Naive thymus-derived CD8-positive, alpha-beta T cell (primary cell): ENCODE results near the gene PEX3. TPM values are rescaled to one million over a fixed set of nuclear protein-coding genes. Genes with fewer than 3 reads are reported as not detected.
"Not testable (repeated sequence)": the region's sequence is repeated elsewhere in the genome, so short reads cannot be mapped to it uniquely, and the experiment has no call there.

Experiments
- ATAC-seq, 2 donors: fragments of 150-1000 bp; cut with Tn5 transposase in 1 of 2; sonication (Bioruptor Pico), chemical (Tn5 transposase) in 1 of 2; 1 replicate in 1 of 2; 2 replicates in 1 of 2; pipeline ENCODE4 v1.10.0; 2021; ENCODE audit warnings: mild to moderate bottlenecking in 2 of 2, moderate library complexity in 2 of 2
- POLR2A ChIA-PET: fragments of 350-600 bp; sonication (Branson Sonifier 250); formaldehyde crosslinking; loops from one replicate; lab custom pipeline; 2021; ENCODE audit warnings: antibody characterized with exemption; lab: Charles Lee
- DNase-seq, 10 donors: peaks; one replicate each; pipeline versions ENCODE4 v3.0.0 to v3.0.0-alpha.2; 2020 to 2022
- H3K27ac Mint-ChIP-seq, 10 donors: one replicate each; pipeline ENCODE4 v1.8.0; 2020 to 2022; ENCODE audit warnings: mild to moderate bottlenecking in 10 of 10, mixed read lengths in 10 of 10, moderate library complexity in 4 of 10, inconsistent platforms in 1 of 10
- H3K27me3 Mint-ChIP-seq, 5 donors: one replicate each; pipeline ENCODE4 v1.8.0; 2021 to 2022; ENCODE audit warnings: mixed read lengths in 5 of 5
- H3K36me3 Mint-ChIP-seq, 3 donors: one replicate each; pipeline ENCODE4 v1.8.0; 2020 to 2022; ENCODE audit warnings: mixed read lengths in 3 of 3, mild to moderate bottlenecking in 2 of 3, inconsistent platforms in 1 of 3
- H3K4me1 Mint-ChIP-seq, 4 donors: one replicate each; pipeline ENCODE4 v1.8.0; 2021 to 2022; ENCODE audit warnings: mixed read lengths in 4 of 4
- H3K4me3 Mint-ChIP-seq, 10 donors: one replicate each; pipeline ENCODE4 v1.8.0; 2020 to 2022; ENCODE audit warnings: mild to moderate bottlenecking in 10 of 10, mixed read lengths in 10 of 10, moderate library complexity in 6 of 10, inconsistent platforms in 1 of 10
- H3K9me3 Mint-ChIP-seq, 9 donors: one replicate each; pipeline ENCODE4 v1.8.0; 2020 to 2022; ENCODE audit warnings: mixed read lengths in 9 of 9, mild to moderate bottlenecking in 3 of 9, inconsistent platforms in 1 of 9, moderate library complexity in 1 of 9
- polyA plus RNA-seq, 3 donors: library from polyadenylated mRNA; unstranded; fragments of 300-500 nt; fragmentation: Illumina TruSeq; gene quantifications; one replicate each; pipeline ENCODE4 v1.2.3, GENCODE V29; 2021
- total RNA-seq, 8 experiments: library from RNA in 2 of 8; stranded (reverse) in 2 of 8; gene quantifications; one replicate each; pipeline ENCODE4 v1.2.3 and lab custom pipeline; 2021 to 2026

The PEX3 gene
- total and polyA plus RNA-seq, 5 experiments from 2014 or later: 19.2 to 25.8 (median 21.1) TPM

- no peak for DNase-seq
- H3K4me1 Mint-ChIP-seq: no peaks in the 10 kb centered on the region
- no peak overlapping the region for H3K27ac Mint-ChIP-seq
- H3K4me3 Mint-ChIP-seq: no peak overlapping the region
- POLR2A ChIA-PET: no interaction called here
- H3K27me3 Mint-ChIP-seq: no peaks in the 10 kb centered on the region
- no peak for ATAC-seq
- H3K36me3 Mint-ChIP-seq: peaks cover 0 to 5% (median 2%) of the 10 kb centered on the region in 3 donors
- H3K9me3 Mint-ChIP-seq: no peaks in the 10 kb centered on the region
Measured at GRCh38 chr6:143419526-143419925, 31.1 kb upstream of the PEX3 start.

- Mint-ChIP-seq H3K4me1 (peaks cover 0 to 5% (median 2%) of the 10 kb centered on the region in 4 donors), H3K27ac (no peak overlapping the region), H3K4me3 (no peak overlapping the region), H3K9me3 (no peaks in the 10 kb centered on the region), H3K36me3 (peaks cover 0 to 11% (median 3%) of the 10 kb centered on the region in 3 donors), H3K27me3 (no peaks in the 10 kb centered on the region)
- DNase-seq (no peak), ATAC-seq (no peak)
- POLR2A ChIA-PET: no interaction called here
Measured at GRCh38 chr6:143426026-143426425, 24.6 kb upstream of the PEX3 start.

DNA sequence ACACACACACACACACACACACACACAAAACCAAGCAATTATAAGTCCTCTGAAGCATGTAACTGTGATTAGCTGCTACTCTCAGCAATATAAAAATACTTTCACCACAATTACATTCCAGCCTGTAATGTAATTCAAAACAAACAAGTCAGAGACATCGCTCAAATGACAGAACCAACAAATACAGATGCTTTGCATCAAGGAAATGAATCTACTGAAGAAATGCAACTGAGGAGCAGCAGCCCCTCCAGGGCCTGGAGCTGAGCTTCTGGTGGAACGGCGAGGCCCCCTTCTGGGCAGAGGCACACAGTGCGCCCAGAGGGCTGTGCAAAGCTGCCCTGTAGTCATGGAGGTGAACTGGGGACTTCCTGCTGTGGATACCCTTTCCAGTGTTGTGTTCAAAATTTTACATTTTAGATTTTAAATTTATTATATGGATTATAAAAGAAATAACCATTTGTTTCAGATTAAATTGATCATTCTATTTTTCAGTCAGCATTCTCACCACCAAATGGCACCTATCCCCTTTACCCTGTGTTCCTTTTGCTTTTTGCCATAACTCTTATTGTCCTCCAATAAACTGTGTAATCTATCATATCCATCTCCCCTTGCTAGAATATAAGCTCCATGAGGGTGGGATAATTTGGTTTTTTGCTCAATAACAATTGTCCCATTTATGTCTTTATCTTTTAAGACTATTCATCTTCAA, 23.3 kb upstream of the PEX3 start:
- POLR2A ChIA-PET: interaction anchor here (0.7 to 0.8 kb wide), 2 partner anchors 23 to 1311 kb away, joined by 3 read pairs; partner anchors contain the start of gene ADAT2
- Mint-ChIP-seq H3K36me3 (peaks cover 0 to 21% (median 3%) of the 10 kb centered on the region in 3 donors), H3K4me3 (peak overlapping the region in 1 of 10 donors; percentile 3), H3K27ac (peak overlapping the region in 3 of 10 donors; percentile 43 to 81 (median 44)), H3K4me1 (peaks cover 0 to 5% (median 2%) of the 10 kb centered on the region in 4 donors), H3K9me3 (no peaks in the 10 kb centered on the region), H3K27me3 (no peaks in the 10 kb centered on the region)
- DNase-seq (peak; percentile 54 to 84 (median 68)), ATAC-seq (peak; percentile 100)

GRCh38 chr6:143429970-143430369, 20.6 kb upstream of the PEX3 start:
- Mint-ChIP-seq H3K36me3 (peaks cover 0 to 33% (median 8%) of the 10 kb centered on the region in 3 donors), H3K9me3 (no peaks in the 10 kb centered on the region), H3K4me3 (no peak overlapping the region), H3K4me1 (peaks cover 0 to 5% (median 2%) of the 10 kb centered on the region in 4 donors), H3K27ac (peak overlapping the region in 2 of 10 donors; percentile 47 to 70), H3K27me3 (no peaks in the 10 kb centered on the region)
- no peak for ATAC-seq
- no peak for DNase-seq
- POLR2A ChIA-PET: no interaction called here

DNA sequence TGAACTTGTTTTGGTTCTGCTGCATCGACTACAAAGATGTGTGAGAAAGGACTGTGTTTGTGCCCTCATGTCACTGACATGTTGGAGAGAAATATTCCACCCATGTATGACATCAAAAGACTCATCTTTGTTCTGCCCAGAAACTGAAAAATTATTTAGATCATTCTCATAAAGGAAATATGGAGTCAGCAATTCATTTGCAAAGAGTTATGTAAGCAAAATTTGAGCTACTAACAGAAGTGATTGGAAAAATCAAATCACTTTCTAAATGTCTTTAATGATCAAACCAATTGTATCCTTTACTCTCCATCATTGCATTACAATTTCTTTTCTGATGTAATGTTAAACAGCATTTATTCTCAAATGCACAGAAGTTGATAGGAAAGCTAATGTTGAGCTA, 19.4 kb upstream of the PEX3 start:
- POLR2A ChIA-PET: no interaction called here
- Mint-ChIP-seq H3K36me3 (peaks cover 0 to 40% (median 8%) of the 10 kb centered on the region in 3 donors), H3K4me3 (no peak overlapping the region), H3K4me1 (peaks cover 0 to 5% (median 2%) of the 10 kb centered on the region in 4 donors), H3K27me3 (no peaks in the 10 kb centered on the region), H3K9me3 (no peaks in the 10 kb centered on the region), H3K27ac (no peak overlapping the region)
- no peak for DNase-seq
- no peak for ATAC-seq

DNA sequence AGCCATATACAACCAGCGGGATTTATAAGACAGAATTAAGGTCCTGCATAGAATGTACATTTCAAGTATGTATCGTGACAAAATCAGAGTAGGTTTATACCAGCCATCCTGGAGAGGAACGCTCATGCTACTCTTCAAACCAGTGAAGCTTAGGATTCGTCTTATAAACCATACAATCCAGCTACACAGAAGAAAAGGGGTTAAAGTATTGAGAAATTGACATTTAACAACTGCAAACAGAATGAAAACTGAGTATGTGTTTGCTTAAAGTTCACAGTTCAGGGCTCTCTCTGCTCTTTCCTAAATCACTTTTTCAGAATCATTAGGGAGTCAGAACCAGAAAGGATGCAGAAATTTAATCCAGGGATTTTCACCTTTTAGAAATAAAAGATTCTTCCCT, 18.0 kb upstream of the PEX3 start:
- no peak overlapping the region for H3K4me3 Mint-ChIP-seq
- POLR2A ChIA-PET: no interaction called here
- H3K9me3 Mint-ChIP-seq: no peaks in the 10 kb centered on the region
- H3K27me3 Mint-ChIP-seq: no peaks in the 10 kb centered on the region
- ATAC-seq: no peak
- H3K36me3 Mint-ChIP-seq: peaks cover 0 to 51% (median 9%) of the 10 kb centered on the region in 3 donors
- peak overlapping the region in 1 of 10 donors; percentile 8 for H3K27ac Mint-ChIP-seq
- H3K4me1 Mint-ChIP-seq: no peaks in the 10 kb centered on the region
- DNase-seq: no peak

- Mint-ChIP-seq H3K27ac (no peak overlapping the region), H3K36me3 (peaks cover 11 to 63% (median 31%) of the 10 kb centered on the region in 3 donors), H3K9me3 (no peaks in the 10 kb centered on the region), H3K4me1 (peaks cover 0 to 4% (median 3%) of the 10 kb centered on the region in 4 donors), H3K27me3 (no peaks in the 10 kb centered on the region), H3K4me3 (peak overlapping the region in 1 of 10 donors; percentile 40)
- DNase-seq (no peak), ATAC-seq (no peak)
- POLR2A ChIA-PET: no interaction called here
Measured at GRCh38 chr6:143441010-143441409, 9.6 kb upstream of the PEX3 start.

DNA sequence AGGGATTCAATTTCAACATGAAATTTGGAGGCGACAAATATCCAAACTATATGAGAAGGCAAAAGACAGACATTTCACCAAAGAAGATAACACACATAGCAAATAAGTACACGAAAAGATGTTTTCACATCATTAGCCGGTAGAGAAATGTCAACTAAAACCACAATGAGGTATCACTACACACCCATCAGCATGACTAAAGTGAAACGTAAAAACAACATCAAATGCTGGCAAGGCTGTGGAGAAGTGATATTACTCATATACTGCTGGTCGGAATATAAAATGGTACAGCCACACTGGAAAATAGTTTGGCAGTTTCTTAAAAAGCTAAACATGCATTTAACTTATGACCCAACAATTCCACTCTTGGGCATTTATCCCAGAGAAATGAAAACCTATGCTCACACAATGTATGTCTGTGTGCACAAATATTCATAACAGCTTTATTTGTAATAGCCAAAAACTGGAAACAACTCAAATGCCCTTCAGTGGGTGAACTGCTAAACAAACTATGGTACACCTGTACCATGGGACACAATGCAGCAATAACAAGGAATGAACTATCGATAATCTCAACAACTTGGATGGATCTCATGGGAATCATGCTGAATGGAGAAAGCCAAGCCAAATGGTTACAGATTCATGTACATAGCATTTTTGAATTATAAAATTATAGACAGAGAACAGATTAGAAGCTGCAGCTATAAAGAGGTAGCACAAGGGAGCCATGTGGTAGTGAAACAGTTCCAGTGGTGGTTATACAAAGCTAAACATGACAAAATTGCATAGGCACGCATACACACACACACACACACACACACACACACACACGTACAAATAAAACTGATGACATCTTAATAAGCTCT, 8.7 kb upstream of the PEX3 start:
- peaks cover 0 to 4% (median 3%) of the 10 kb centered on the region in 4 donors for H3K4me1 Mint-ChIP-seq
- POLR2A ChIA-PET: interaction anchor here (0.6 kb wide), 1 partner anchor 13 kb away, joined by 3 read pairs; no protein-coding TSS in a partner anchor
- H3K36me3 Mint-ChIP-seq: peaks cover 11 to 55% (median 31%) of the 10 kb centered on the region in 3 donors
- H3K27me3 Mint-ChIP-seq: no peaks in the 10 kb centered on the region
- DNase-seq (no peak), ATAC-seq (no peak)
- H3K27ac Mint-ChIP-seq: no peak overlapping the region
- no peak overlapping the region for H3K4me3 Mint-ChIP-seq
- H3K9me3 Mint-ChIP-seq: no peaks in the 10 kb centered on the region

DNA sequence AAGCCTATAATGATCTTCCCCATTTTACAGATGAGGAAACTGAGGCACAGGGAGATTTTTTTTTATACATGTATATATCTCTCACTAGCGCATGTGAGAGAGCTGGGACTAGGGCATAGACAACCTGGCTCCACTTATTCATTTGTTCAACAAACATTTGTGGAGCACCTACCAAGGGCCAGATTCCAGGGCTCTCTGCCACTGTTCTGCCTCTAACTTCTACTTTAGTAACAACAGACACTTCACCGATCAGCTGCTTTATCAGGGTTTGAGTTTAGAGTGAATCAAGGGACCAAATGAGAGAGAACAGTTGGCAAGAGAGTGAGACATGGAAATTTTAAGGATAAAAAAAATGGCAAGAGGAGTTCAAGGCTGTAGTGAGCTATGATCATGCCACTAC, 7.5 kb upstream of the PEX3 start:
- ATAC-seq: no peak

DNA sequence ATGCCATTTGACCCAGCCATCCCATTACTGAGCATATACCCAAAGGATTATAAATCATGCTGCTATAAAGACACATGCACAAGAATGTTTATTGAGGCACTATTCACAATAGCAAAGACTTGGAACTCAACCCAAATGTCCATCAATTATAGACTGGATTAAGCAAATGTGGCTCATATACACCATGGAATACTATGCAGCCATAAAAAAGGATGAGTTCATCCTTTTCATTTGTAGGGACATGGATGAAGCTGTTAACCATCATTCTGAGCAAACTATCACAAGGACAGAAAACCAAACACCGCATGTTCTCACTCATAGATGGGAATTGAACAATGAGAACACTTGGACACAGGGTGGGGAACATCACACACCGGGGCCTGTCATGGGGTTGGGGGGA, 2.7 kb upstream of the PEX3 start:
- ATAC-seq, H3K27ac Mint-ChIP-seq, H3K9me3 Mint-ChIP-seq, H3K27me3 Mint-ChIP-seq, POLR2A ChIA-PET, DNase-seq: not testable (repeated sequence)
- H3K4me3 Mint-ChIP-seq: peak overlapping the region in 1 of 10 donors; percentile 19
- peaks cover 0 to 14% (median 10%) of the 10 kb centered on the region in 3 donors for H3K36me3 Mint-ChIP-seq
- H3K4me1 Mint-ChIP-seq: peaks cover 10 to 36% (median 31%) of the 10 kb centered on the region in 4 donors

More for the DNA sequence above, 7.5 kb upstream of the PEX3 start:
- Mint-ChIP-seq H3K36me3 (peaks cover 11 to 45% (median 27%) of the 10 kb centered on the region in 3 donors), H3K27me3 (no peaks in the 10 kb centered on the region), H3K4me3 (no peak overlapping the region), H3K9me3 (no peaks in the 10 kb centered on the region), H3K27ac (no peak overlapping the region), H3K4me1 (peaks cover 0 to 7% (median 3%) of the 10 kb centered on the region in 4 donors)
- no peak for DNase-seq
- POLR2A ChIA-PET: no interaction called here

- no peaks in the 10 kb centered on the region for H3K9me3 Mint-ChIP-seq
- H3K4me1 Mint-ChIP-seq: peaks cover 12 to 42% (median 38%) of the 10 kb centered on the region in 4 donors
- no peak for ATAC-seq
- POLR2A ChIA-PET: interaction anchor here (1.8 kb wide), 1 partner anchor 974 kb away, joined by 5 read pairs; no protein-coding TSS in a partner anchor
- no peaks in the 10 kb centered on the region for H3K27me3 Mint-ChIP-seq
- H3K27ac Mint-ChIP-seq: peak overlapping the region in 7 of 10 donors; percentile 24 to 98 (median 96)
- H3K36me3 Mint-ChIP-seq: peaks cover 0 to 15% (median 4%) of the 10 kb centered on the region in 3 donors
- H3K4me3 Mint-ChIP-seq: peak overlapping the region; percentile 93 to 100 (median 99)
- DNase-seq: no peak
Measured at GRCh38 chr6:143449082-143449713, 1.4 kb upstream of the PEX3 start.
